Smooth muscle cell (in vitro differentiated cells): ENCODE results near the gene COL11A2. TPM values are rescaled to one million over a fixed set of nuclear protein-coding genes. Genes with fewer than 3 reads are reported as not detected.

Source experiments
- DNase-seq: peaks from one replicate; lab custom pipeline; 2025; ENCODE audit not compliant: unreplicated experiment; lab: John Stamatoyannopoulos, UW
- H2AFZ ChIP-seq: fragments of 200-600 bp; sonication (generic); 2 replicates; pipeline ENCODE4 v1.6.0; 2016; ENCODE audit warnings: antibody characterized with exemption, low read depth, mild to moderate bottlenecking
- H3F3A ChIP-seq: fragments of 200-600 bp; sonication (generic); 2 replicates; pipeline ENCODE4 v1.6.0; 2017; ENCODE audit warnings: antibody characterized with exemption, low read depth
- H3K27ac ChIP-seq: fragments of 200-600 bp; sonication (generic); 2 replicates; pipeline ENCODE4 v1.5.1; 2016; ENCODE audit warnings: low read depth, mild to moderate bottlenecking
- H3K27me3 ChIP-seq: fragments of 200-600 bp; sonication (generic); 2 replicates; pipeline ENCODE4 v1.6.1; 2016; ENCODE audit warnings: low read depth, mild to moderate bottlenecking
- H3K36me3 ChIP-seq: fragments of 200-600 bp; sonication (generic); 2 replicates; pipeline ENCODE4 v1.5.1; 2016; ENCODE audit warnings: low read depth
- H3K4me1 ChIP-seq: fragments of 200-600 bp; sonication (generic); 2 replicates; pipeline ENCODE4 v1.5.1; 2016; ENCODE audit warnings: low read depth
- H3K4me2 ChIP-seq: fragments of 200-600 bp; sonication (generic); 2 replicates; pipeline ENCODE4 v1.6.0; 2016; ENCODE audit warnings: mild to moderate bottlenecking
- H3K4me3 ChIP-seq: fragments of 200-600 bp; sonication (generic); 2 replicates; pipeline ENCODE4 v1.5.1; 2016; ENCODE audit warnings: mild to moderate bottlenecking
- H3K79me2 ChIP-seq: fragments of 200-600 bp; sonication (generic); 2 replicates; pipeline ENCODE4 v1.6.0; 2016; ENCODE audit warnings: low read depth, mild to moderate bottlenecking
- H3K9ac ChIP-seq: fragments of 200-600 bp; sonication (generic); 2 replicates; pipeline ENCODE4 v1.6.0; 2016; ENCODE audit warnings: low read depth
- H3K9me3 ChIP-seq: fragments of 200-600 bp; sonication (generic); replicated peaks from 2 replicates; pipeline ENCODE4 v1.5.1; 2016; ENCODE audit warnings: low read depth
- H4K20me1 ChIP-seq: fragments of 200-600 bp; sonication (generic); 2 replicates; pipeline ENCODE4 v1.6.0; 2016; ENCODE audit warnings: low read depth
- CTCF ChIP-seq: fragments of 200-600 bp; sonication (generic); IDR thresholded peaks from 2 replicates; pipeline ENCODE4 v1.5.1; 2017; ENCODE audit warnings: borderline replicate concordance, mild to moderate bottlenecking, antibody characterized with exemption; ENCODE audit not compliant: insufficient read depth, poor library complexity, severe bottlenecking
- WGBS: methylation state at CpG from one replicate; pipeline ENCODE4 v1.1.7; 2016; ENCODE audit warnings: low lambda C conversion rate; 5-methylcytosine and 5-hydroxymethylcytosine counted together
- polyA plus RNA-seq: library from polyadenylated mRNA; unstranded; fragments of >200 nt; fragmentation: Nextera tagmentation; extraction: Ambion mirVana; gene quantifications from 2 replicates; pipeline ENCODE4 v1.2.1, GENCODE V29; 2016
- total RNA-seq: library from RNA; depleted of rRNA; stranded (reverse); fragments of >200 nt; gene quantifications from 2 replicates; pipeline ENCODE4 v1.2.3, GENCODE V29; 2014

Gene COL11A2
- total and polyA plus RNA-seq, 2 experiments from 2014 or later = 0.36 to 1.2 TPM

DNA sequence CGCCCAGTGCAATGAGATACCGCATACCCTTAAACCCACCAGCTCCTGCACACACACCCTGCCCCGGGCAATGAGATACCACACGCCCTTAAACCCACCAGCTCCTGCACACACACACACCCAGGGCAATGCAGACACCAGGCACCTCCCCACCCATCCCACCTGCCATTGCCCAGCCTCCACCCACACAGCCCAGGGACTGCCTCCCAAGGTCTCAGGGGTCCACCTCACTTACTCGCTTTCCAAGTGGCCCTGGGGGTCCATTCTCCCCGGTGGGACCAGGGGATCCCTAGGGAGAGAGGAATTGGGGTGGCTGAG, 24.0 kb downstream of the COL11A2 start:
- WGBS = 79% methylated on average over 6 of the region's 6 CpGs
- Histone ChIP-seq H3K4me1 (no peaks in the 10 kb centered on the region), H3K27ac (no peak overlapping the region)

GRCh38 chr6:33167374-33168283, 24.6 kb downstream of the COL11A2 start:
- no peak overlapping the region for H3K9ac ChIP-seq
- H3K9me3 ChIP-seq = no peaks in the 10 kb centered on the region
- no peaks in the 10 kb centered on the region for H3F3A ChIP-seq
- no peaks in the 10 kb centered on the region for H3K4me1 ChIP-seq
- H3K4me2 ChIP-seq = no peak overlapping the region
- TF ChIP-seq CTCF = no peak
- H3K4me3 ChIP-seq = no peak overlapping the region
- H3K36me3 ChIP-seq = no peaks in the 10 kb centered on the region
- no peak overlapping the region for H3K27ac ChIP-seq
- H2AFZ ChIP-seq = no peak overlapping the region
- 94% methylated on average over 14 of the region's 19 CpGs for WGBS
- no peaks in the 10 kb centered on the region for H3K27me3 ChIP-seq
- no peak for DNase-seq
- H4K20me1 ChIP-seq = no peaks in the 10 kb centered on the region
- no peaks in the 10 kb centered on the region for H3K79me2 ChIP-seq

More for the DNA sequence above, 24.0 kb downstream of the COL11A2 start:
- Histone ChIP-seq H3K9ac (no peak overlapping the region), H2AFZ (no peak overlapping the region), H4K20me1 (no peaks in the 10 kb centered on the region), H3K36me3 (no peaks in the 10 kb centered on the region), H3K9me3 (no peaks in the 10 kb centered on the region), H3F3A (no peaks in the 10 kb centered on the region), H3K79me2 (no peaks in the 10 kb centered on the region), H3K4me2 (no peak overlapping the region), H3K27me3 (no peaks in the 10 kb centered on the region), H3K4me3 (no peak overlapping the region)
- DNase-seq = no peak
- TF ChIP-seq CTCF = no peak

DNA sequence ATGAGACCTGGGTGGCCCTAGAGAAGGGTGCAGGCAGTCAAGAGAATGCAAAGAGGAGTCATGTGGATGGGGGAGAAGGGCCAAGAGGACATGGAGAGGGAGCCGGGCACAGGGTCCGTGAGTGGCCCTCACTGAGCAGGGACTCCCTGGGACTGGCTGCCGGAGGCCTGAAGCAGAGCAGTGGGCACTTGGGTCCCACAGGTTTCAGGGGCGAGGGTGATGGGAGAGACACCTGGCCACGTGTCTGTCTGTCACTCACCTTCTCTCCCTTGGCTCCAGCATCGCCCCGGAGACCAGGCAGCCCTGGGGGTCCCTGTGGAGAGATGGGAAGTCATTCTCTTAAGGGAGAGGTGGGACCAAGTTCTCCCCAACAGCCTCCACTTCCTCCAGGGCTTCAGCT, 25.5 kb downstream of the COL11A2 start:
- Histone ChIP-seq H3K27me3 (no peaks in the 10 kb centered on the region), H4K20me1 (no peaks in the 10 kb centered on the region), H3K36me3 (no peaks in the 10 kb centered on the region), H2AFZ (no peak overlapping the region), H3K79me2 (no peaks in the 10 kb centered on the region), H3F3A (no peaks in the 10 kb centered on the region), H3K4me3 (no peak overlapping the region), H3K4me1 (no peaks in the 10 kb centered on the region), H3K4me2 (no peak overlapping the region), H3K27ac (no peak overlapping the region), H3K9ac (no peak overlapping the region), H3K9me3 (no peaks in the 10 kb centered on the region)
- TF ChIP-seq CTCF = no peak
- WGBS = 89% methylated on average over 7 of the region's 7 CpGs
- no peak for DNase-seq

DNA sequence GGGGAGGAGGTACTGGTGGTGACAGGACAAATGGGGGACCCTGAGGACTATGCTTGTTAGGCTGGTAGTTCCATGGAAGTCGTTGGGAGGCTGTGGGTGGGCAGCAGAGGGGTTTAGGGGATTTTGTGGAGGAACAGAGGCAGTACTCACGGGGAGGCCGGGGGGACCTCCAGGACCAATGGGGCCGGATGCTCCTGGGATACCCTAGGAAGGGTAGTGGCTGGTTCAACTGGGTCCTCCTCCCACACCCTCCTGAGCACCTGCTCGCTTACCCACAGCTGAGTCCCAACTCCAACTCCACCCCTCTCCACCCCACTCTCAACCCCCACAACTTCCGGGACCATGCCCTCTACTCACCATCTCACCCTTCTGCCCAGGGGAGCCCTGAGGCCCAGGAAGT, 25.9 kb downstream of the COL11A2 start:
- Histone ChIP-seq H3K4me3 (no peak overlapping the region), H3K79me2 (no peaks in the 10 kb centered on the region), H3K4me1 (no peaks in the 10 kb centered on the region), H2AFZ (no peak overlapping the region), H3K4me2 (no peak overlapping the region), H3K36me3 (no peaks in the 10 kb centered on the region), H3K27ac (no peak overlapping the region), H3K9ac (no peak overlapping the region), H3K27me3 (no peaks in the 10 kb centered on the region), H4K20me1 (no peaks in the 10 kb centered on the region), H3F3A (no peaks in the 10 kb centered on the region), H3K9me3 (no peaks in the 10 kb centered on the region)
- TF ChIP-seq CTCF = no peak
- no peak for DNase-seq
- WGBS = 82% methylated on average over 6 of the region's 6 CpGs
